HCT116 (cell line): ENCODE measurements around the gene QPCTL.

Experiments used
- ATF3 ChIP-seq: IDR thresholded peaks from 2 replicates; pipeline ENCODE4 v1.6.1; 2012
- CEBPB ChIP-seq: IDR thresholded peaks from 2 replicates; pipeline ENCODE4 v1.6.1; 2012; ENCODE audit warnings: low read depth
- CTCF ChIP-seq, 3 experiments: fragments of 200-600 bp in 1 of 3; sonication (generic) in 1 of 3; IDR thresholded peaks in 2 of 3; conservative IDR thresholded peaks in 1 of 3; 2 replicates each; pipeline ENCODE4 v1.5.1; 2012 to 2017; ENCODE audit warnings: low read depth in 2 of 3, low read length in 2 of 3, antibody characterized with exemption in 1 of 3, borderline replicate concordance in 1 of 3, control low read depth in 1 of 3, mild to moderate bottlenecking in 1 of 3, mixed read lengths in 1 of 3, mixed run types in 1 of 3, moderate library complexity in 1 of 3; ENCODE audit not compliant: insufficient read depth in 1 of 3
- EZH2 ChIP-seq: fragments of 200-600 bp; sonication (generic); IDR thresholded peaks from 2 replicates; pipeline ENCODE4 v1.6.1; 2017; ENCODE audit warnings: antibody characterized with exemption, mixed run types
- EZH2phosphoT487 ChIP-seq: fragments of 200-600 bp; IDR thresholded peaks from 2 replicates; pipeline ENCODE4 v1.6.1; 2018; ENCODE audit warnings: antibody characterized with exemption, borderline replicate concordance
- FOSL1 ChIP-seq: IDR thresholded peaks from 2 replicates; pipeline ENCODE4 v1.6.1; 2012; ENCODE audit warnings: low read depth
- MAX ChIP-seq: IDR thresholded peaks from 2 replicates; pipeline ENCODE4 v1.6.1; 2012
- POLR2A ChIP-seq: IDR thresholded peaks from 2 replicates; pipeline ENCODE4 v1.7.0; 2011; ENCODE audit warnings: borderline replicate concordance; ENCODE audit not compliant: insufficient read depth, insufficient read length; ENCODE audit errors: extremely low read depth
- POLR2AphosphoS5 ChIP-seq: IDR thresholded peaks from 2 replicates; pipeline ENCODE4 v1.6.1; 2011; ENCODE audit warnings: mild to moderate bottlenecking, low read depth, low read length, moderate library complexity
- RAD21 ChIP-seq: IDR thresholded peaks from 2 replicates; pipeline ENCODE4 v1.6.1; 2012; ENCODE audit warnings: low read depth, mild to moderate bottlenecking
- TF ChIP-seq, protein P1 (sequence below): IDR thresholded peaks from 2 replicates; pipeline ENCODE4 v1.6.1; 2012; ENCODE audit warnings: low read depth

DNA sequence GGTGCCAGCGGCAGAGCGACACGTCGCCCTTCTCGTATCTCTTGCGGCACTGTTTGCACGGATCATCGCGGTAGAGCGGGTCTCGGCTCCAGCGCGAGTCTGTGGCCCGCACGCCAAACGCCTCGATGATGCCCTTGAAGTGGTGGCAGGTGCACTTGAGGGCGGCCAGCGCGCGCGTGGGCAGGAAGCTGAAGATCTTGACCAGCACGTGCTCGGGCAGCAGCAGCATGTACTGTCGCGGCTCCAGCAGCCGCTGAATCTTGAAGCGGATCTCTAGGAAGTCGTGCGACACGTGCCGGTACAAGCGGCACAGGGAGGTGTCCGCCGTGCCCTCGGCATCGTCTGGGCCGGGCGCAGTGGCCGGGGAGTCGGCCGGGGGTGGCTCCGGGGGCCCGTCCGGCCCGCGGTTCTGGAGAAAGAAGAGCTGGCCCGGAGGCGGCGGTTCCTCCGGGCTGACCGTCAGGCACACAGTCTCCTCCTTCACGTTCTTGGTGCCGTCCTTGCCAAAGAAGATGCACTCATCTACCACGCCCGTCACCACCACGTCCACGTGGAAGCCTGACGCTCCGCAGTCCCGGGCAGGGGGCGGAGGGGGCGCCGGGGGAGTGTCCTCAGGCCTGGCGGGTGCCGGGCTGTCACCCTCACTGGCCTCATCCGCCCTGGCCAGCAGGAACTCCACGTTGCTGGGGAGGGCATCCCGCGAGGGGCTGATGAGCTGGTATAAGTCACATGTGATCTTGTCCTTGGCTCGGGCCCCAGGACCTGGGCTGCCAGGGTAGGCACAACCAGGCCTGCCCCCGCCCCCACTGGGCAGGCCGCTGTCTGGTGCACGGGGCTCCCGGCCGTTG, 19.6 kb downstream of the QPCTL start:
- no peak for TF ChIP-seq CTCF (IDR thresholded peaks at IDR 0.05 in 2 of 3, conservative IDR thresholded peaks at IDR 0.05 in 1 of 3; ENCODE audit: borderline replicate concordance in 1 of 3, insufficient read depth in 1 of 3, low read depth in 2 of 3, low read length in 2 of 3)
- no peak for TF ChIP-seq ATF3
- TF ChIP-seq RAD21, result no peak
- TF ChIP-seq EZH2phosphoT487, result no peak
- no peak for TF ChIP-seq POLR2A
- no peak for TF ChIP-seq EZH2
- TF ChIP-seq POLR2AphosphoS5, result no peak
- TF ChIP-seq FOSL1, result no peak
- TF ChIP-seq CEBPB, result no peak
- no peak for TF ChIP-seq MAX
- TF ChIP-seq, protein P1, sequence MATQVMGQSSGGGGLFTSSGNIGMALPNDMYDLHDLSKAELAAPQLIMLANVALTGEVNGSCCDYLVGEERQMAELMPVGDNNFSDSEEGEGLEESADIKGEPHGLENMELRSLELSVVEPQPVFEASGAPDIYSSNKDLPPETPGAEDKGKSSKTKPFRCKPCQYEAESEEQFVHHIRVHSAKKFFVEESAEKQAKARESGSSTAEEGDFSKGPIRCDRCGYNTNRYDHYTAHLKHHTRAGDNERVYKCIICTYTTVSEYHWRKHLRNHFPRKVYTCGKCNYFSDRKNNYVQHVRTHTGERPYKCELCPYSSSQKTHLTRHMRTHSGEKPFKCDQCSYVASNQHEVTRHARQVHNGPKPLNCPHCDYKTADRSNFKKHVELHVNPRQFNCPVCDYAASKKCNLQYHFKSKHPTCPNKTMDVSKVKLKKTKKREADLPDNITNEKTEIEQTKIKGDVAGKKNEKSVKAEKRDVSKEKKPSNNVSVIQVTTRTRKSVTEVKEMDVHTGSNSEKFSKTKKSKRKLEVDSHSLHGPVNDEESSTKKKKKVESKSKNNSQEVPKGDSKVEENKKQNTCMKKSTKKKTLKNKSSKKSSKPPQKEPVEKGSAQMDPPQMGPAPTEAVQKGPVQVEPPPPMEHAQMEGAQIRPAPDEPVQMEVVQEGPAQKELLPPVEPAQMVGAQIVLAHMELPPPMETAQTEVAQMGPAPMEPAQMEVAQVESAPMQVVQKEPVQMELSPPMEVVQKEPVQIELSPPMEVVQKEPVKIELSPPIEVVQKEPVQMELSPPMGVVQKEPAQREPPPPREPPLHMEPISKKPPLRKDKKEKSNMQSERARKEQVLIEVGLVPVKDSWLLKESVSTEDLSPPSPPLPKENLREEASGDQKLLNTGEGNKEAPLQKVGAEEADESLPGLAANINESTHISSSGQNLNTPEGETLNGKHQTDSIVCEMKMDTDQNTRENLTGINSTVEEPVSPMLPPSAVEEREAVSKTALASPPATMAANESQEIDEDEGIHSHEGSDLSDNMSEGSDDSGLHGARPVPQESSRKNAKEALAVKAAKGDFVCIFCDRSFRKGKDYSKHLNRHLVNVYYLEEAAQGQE, result no peak
